Tibial artery (tissue), 4 donors: ENCODE data around the gene IRX4.
A peak's percentile ranks its signal among the peaks of the same experiment; 100 is the strongest.

Source experiments
- DNase-seq, 2 donors: peaks; one replicate each; pipeline ENCODE4 v3.0.0-alpha.2; 2019
- H3K27ac ChIP-seq, 2 donors: fragments of 200-600 bp; sonication (generic) in 1 of 2; 1 replicate in 1 of 2; 2 replicates in 1 of 2; pipeline ENCODE4 v1.5.1; 2018 to 2019; ENCODE audit warnings: mild to moderate bottlenecking in 1 of 2
- H3K27me3 ChIP-seq, 2 donors: fragments of 200-600 bp; sonication (generic) in 1 of 2; one replicate each; pipeline versions ENCODE4 v1.5.1 to v1.6.0; 2016 to 2019
- H3K36me3 ChIP-seq, 3 donors: fragments of 200-600 bp; sonication (generic) in 2 of 3; one replicate each; pipeline ENCODE4 v1.5.1; 2016 to 2019; ENCODE audit warnings: mild to moderate bottlenecking in 2 of 3
- H3K4me1 ChIP-seq, 4 donors: fragments of 200-600 bp; sonication (generic) in 2 of 4; 1 replicate in 3 of 4; 2 replicates in 1 of 4; pipeline ENCODE4 v1.5.1; 2016 to 2019
- H3K4me3 ChIP-seq, 2 donors: fragments of 200-600 bp; sonication (generic) in 1 of 2; 1 replicate in 1 of 2; 2 replicates in 1 of 2; pipeline ENCODE4 v1.5.1; 2018 to 2019; ENCODE audit warnings: mild to moderate bottlenecking in 2 of 2
- H3K9me3 ChIP-seq, 3 donors: fragments of 200-600 bp; sonication (generic) in 1 of 3; one replicate each; pipeline ENCODE4 v1.5.1; 2016 to 2019
- CTCF ChIP-seq, 2 experiments: fragments of 200-600 bp in 1 of 2; fragments of 450-650 bp in 1 of 2; IDR thresholded peaks; one replicate each; pipeline ENCODE4 v1.5.1; 2017 to 2019; ENCODE audit warnings: antibody characterized with exemption in 2 of 2, mild to moderate bottlenecking in 1 of 2, moderate library complexity in 1 of 2
- intact Hi-C: fragments of 100-400 bp; cut with DNase I; formaldehyde crosslinking; loops from one replicate; pipeline ENCODE4 v1.15.0; 2023; ENCODE audit warnings: low total_unique reads

Gene IRX4

GRCh38 chr5:1917830-1918487 lies 35.2 kb upstream of the IRX4 start:
- no peaks in the 10 kb centered on the region for H3K4me1 ChIP-seq
- TF ChIP-seq CTCF (IDR thresholded peaks at IDR 0.05): no peak
- no peak for DNase-seq
- H3K9me3 ChIP-seq: peaks cover 0 to 11% (median 4%) of the 10 kb centered on the region in 3 donors
- H3K27ac ChIP-seq: no peak overlapping the region
- no peaks in the 10 kb centered on the region for H3K36me3 ChIP-seq
- H3K4me3 ChIP-seq: no peak overlapping the region
- intact Hi-C loops: no loop called here
- peaks cover 0 to 14% of the 10 kb centered on the region in 2 donors for H3K27me3 ChIP-seq

- Histone ChIP-seq H3K36me3 (no peaks in the 10 kb centered on the region), H3K27ac (no peak overlapping the region), H3K4me3 (no peak overlapping the region), H3K27me3 (peaks cover 0 to 14% of the 10 kb centered on the region in 2 donors), H3K9me3 (peaks cover 0 to 11% (median 4%) of the 10 kb centered on the region in 3 donors), H3K4me1 (no peaks in the 10 kb centered on the region)
- intact Hi-C loops: no loop called here
- no peak for TF ChIP-seq CTCF (IDR thresholded peaks at IDR 0.05)
- DNase-seq: peak in 1 of 2 donors; percentile 39
Measured at GRCh38 chr5:1916041-1917001, 33.6 kb upstream of the IRX4 start.

DNA sequence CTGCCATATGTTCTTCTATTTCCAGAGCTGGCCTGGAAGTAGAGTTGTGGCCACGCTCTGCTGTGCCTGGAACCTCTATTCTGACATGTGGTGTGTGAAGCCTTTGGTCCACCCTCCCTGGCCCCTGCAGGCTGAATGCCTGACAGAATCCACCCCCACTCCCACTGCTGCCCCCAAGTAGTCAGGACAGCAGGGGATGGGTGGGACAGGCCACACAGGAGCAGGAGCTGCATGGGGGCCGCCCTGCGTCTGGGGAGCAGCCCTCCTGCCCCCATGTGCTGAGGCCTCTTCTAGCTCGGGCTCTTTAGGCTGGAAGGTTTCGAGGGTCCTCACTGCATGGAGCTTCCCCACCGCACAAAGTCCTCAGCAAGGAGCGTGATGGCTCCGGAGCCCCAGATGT lies 32.6 kb upstream of the IRX4 start:
- no peak for DNase-seq
- no peak overlapping the region for H3K4me3 ChIP-seq
- H3K27me3 ChIP-seq: peaks cover 0 to 14% of the 10 kb centered on the region in 2 donors
- H3K36me3 ChIP-seq: no peaks in the 10 kb centered on the region
- H3K27ac ChIP-seq: no peak overlapping the region
- intact Hi-C loops: no loop called here
- H3K4me1 ChIP-seq: no peaks in the 10 kb centered on the region
- H3K9me3 ChIP-seq: peaks cover 0 to 11% (median 4%) of the 10 kb centered on the region in 3 donors
- TF ChIP-seq CTCF (IDR thresholded peaks at IDR 0.05): no peak

DNA sequence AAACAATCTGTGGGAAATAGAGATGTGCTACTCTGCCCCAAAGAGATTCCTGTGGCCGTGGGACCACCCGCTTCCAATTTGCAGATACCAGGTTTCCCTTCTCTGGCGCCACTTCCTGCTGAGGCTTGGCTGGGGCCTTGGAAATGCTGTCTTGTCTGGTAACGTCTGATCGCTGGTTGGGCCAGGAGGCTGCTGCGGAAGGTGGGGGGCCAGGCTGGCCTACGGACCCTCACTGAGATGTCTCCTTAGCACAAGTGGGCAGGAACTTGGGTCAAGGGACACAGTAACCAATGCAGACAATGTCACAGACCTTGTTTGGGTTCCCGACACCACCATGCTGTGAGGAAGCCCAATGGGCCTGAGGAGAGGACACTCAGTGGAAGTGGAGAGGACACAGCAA lies 31.7 kb upstream of the IRX4 start:
- no peak for DNase-seq
- Histone ChIP-seq H3K27me3 (peaks cover 0 to 14% of the 10 kb centered on the region in 2 donors), H3K4me1 (no peaks in the 10 kb centered on the region), H3K36me3 (no peaks in the 10 kb centered on the region), H3K9me3 (peaks cover 0 to 11% (median 4%) of the 10 kb centered on the region in 3 donors), H3K27ac (no peak overlapping the region), H3K4me3 (no peak overlapping the region)
- TF ChIP-seq CTCF (IDR thresholded peaks at IDR 0.05): no peak
- intact Hi-C loops: no loop called here

DNA sequence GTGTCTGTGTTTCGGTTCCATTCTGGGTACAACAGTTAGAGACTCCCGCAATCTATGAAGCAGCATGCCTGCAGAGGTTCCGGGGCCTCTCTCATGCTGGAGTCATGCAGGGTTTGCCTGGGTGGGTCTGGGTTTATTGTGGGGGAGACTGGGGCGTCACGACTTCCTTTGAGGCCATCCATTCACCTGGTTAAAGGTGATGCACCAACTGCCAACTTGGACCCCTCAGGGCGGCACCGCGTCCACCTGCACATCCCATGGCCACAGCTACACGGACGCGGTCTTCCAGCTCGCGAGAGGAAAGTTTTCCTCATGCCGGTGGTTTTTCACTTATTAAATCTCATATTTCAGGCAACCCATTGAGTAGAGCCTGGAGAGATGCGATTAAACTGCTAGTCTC lies 30.9 kb upstream of the IRX4 start:
- Histone ChIP-seq H3K36me3 (no peaks in the 10 kb centered on the region), H3K27me3 (peaks cover 0 to 9% of the 10 kb centered on the region in 2 donors), H3K9me3 (peaks cover 0 to 11% (median 4%) of the 10 kb centered on the region in 3 donors), H3K27ac (no peak overlapping the region), H3K4me3 (no peak overlapping the region), H3K4me1 (no peaks in the 10 kb centered on the region)
- DNase-seq: no peak
- no peak for TF ChIP-seq CTCF (IDR thresholded peaks at IDR 0.05)
- intact Hi-C loops: no loop called here
